ENCODE measurements around the gene SCG5. TPM values are rescaled to one million over a fixed set of nuclear protein-coding genes. Genes with fewer than 3 reads are reported as not detected.

The SCG5 gene
- total RNA-seq, 1 experiment from 2014 or later, result 23.9 TPM

GRCh38 chr15:32667321-32667720 lies 25.8 kb downstream of the SCG5 start:
- Mint-ChIP-seq H3K27me3 (ENCODE audit: low read depth) (no peaks in the 10 kb centered on the region; the same call in none of the 2 replicates), H3K27ac (no peak overlapping the region), H3K4me1 (peaks cover 51 to 52% of the 10 kb centered on the region in 2 experiments), H3K36me3 (ENCODE audit: insufficient read depth in 1 of 3, low read depth in 3 of 3) (no peaks in the 10 kb centered on the region), H3K9me3 (no peaks in the 10 kb centered on the region), H3K4me3 (no peak overlapping the region)
- peaks cover 9% of the 10 kb centered on the region for H3K4me1 ChIP-seq (ENCODE audit: insufficient read depth, low read length)
- no peak overlapping the region for H2AFZ ChIP-seq (ENCODE audit: low read length)
- no peak overlapping the region for H2BK120ac ChIP-seq (ENCODE audit: low read depth, low read length, poor library complexity, severe bottlenecking)
- H3K27me3 ChIP-seq (ENCODE audit: insufficient read depth, low read length), result no peaks in the 10 kb centered on the region
- no peaks in the 10 kb centered on the region for H3K9me3 ChIP-seq (ENCODE audit: control insufficient read depth, low read depth, low read length)
- no peaks in the 10 kb centered on the region for H4K20me1 ChIP-seq (ENCODE audit: control insufficient read depth, insufficient read depth, insufficient read length)
- TF ChIP-seq CTCF (conservative IDR thresholded peaks at IDR 0.05), result no peak
- H3T11ph ChIP-seq (ENCODE audit: low read length), result no peak overlapping the region
- no peak overlapping the region for H4K5ac ChIP-seq (ENCODE audit: insufficient read length, low read depth, low read length)
- H3K23ac ChIP-seq (ENCODE audit: insufficient read length, low read depth, low read length), result no peak overlapping the region
- H2BK20ac ChIP-seq (ENCODE audit: low read depth, low read length, poor library complexity, severe bottlenecking), result no peak overlapping the region
- H3K4me2 ChIP-seq (ENCODE audit: insufficient read depth, insufficient read length, low read length), result no peak overlapping the region
- no peak overlapping the region for H3K9ac ChIP-seq (ENCODE audit: extremely low read depth, insufficient read length, low read length)
- no CpG with 5 or more reads among the region's 6 CpGs for WGBS (ENCODE audit: extremely low coverage, insufficient read length, low lambda C conversion rate)
- no peak for DNase-seq
- H2BK15ac ChIP-seq (ENCODE audit: low read depth, low read length), result no peak overlapping the region
- no peak overlapping the region for H3K4ac ChIP-seq (ENCODE audit: low read depth, low read length)
- no peaks in the 10 kb centered on the region for H3K79me1 ChIP-seq (ENCODE audit: insufficient read depth, low read depth, low read length, poor library complexity, severe bottlenecking)
- H4K91ac ChIP-seq (ENCODE audit: insufficient read length, low read depth, low read length), result no peak overlapping the region
- H2BK5ac ChIP-seq (ENCODE audit: insufficient read length, low read length), result no peak overlapping the region
- H3K23me2 ChIP-seq (ENCODE audit: insufficient read length, low read depth, low read length, poor library complexity, severe bottlenecking), result no peaks in the 10 kb centered on the region
- H3K18ac ChIP-seq (ENCODE audit: insufficient read length, low read depth, low read length), result no peak overlapping the region
- no peak overlapping the region for H3K14ac ChIP-seq (ENCODE audit: insufficient read depth, low read length)
- H3K56ac ChIP-seq (ENCODE audit: insufficient read length, low read depth, low read length), result no peak overlapping the region
- no peaks in the 10 kb centered on the region for H3K79me2 ChIP-seq (ENCODE audit: insufficient read depth, low read length)
- H2AK5ac ChIP-seq (ENCODE audit: insufficient read length, low read length), result no peak overlapping the region
- H4K8ac ChIP-seq (replicated peaks; ENCODE audit: insufficient read length, low read depth, low read length), result no peak overlapping the region
- no peak overlapping the region for H3K27ac ChIP-seq (ENCODE audit: insufficient read length, low read depth, low read length)
- H2BK12ac ChIP-seq (ENCODE audit: insufficient read length, low read depth, low read length), result no peak overlapping the region

All from H9 (cell line).